ENCODE data around the gene DACH1. TPM values are rescaled to one million over a fixed set of nuclear protein-coding genes. Genes with fewer than 3 reads are reported as not detected.

The DACH1 gene
- total RNA-seq, 1 experiment from 2014 or later = not detected

DNA sequence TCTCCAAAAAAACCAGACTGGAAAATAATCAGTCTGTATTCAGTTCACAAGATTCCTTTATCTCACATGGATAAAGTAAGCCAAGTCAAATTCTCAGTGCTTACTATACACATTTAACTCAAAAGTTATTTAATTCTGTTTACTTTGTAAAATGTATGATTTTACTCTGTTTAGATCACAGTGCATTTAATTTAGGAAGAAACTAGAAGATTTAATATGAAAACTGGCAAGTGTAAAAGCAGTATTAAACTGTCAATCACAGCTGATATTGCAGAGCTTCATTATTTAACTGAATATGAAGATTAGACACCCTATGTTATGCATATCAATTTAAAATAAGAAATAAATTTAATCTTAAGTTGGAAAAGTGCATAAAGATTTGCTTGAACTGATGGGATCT lies 78.0 kb downstream of the DACH1 start:
- no peak overlapping the region for H2AFZ ChIP-seq (ENCODE audit: low read depth, low read length, poor library complexity, severe bottlenecking)
- no peaks in the 10 kb centered on the region for H3K36me3 ChIP-seq (ENCODE audit: control insufficient read depth in 1 of 2, insufficient read depth in 2 of 2, low read length in 2 of 2)
- ChIA-PET RAD21 (ENCODE audit: low non-redundant PET in 1 of 2, low total read pairs in 2 of 2, uncharacterized antibody in 2 of 2, unreplicated experiment in 2 of 2) (no interaction called here), POLR2A (no interaction called here), CTCF (no interaction called here)
- no peak overlapping the region for H3K27ac ChIP-seq (ENCODE audit: low read depth, low read length)
- no peaks in the 10 kb centered on the region for H4K20me1 ChIP-seq (ENCODE audit: insufficient read depth)
- H3K79me2 ChIP-seq (ENCODE audit: insufficient read depth, low read length) = no peaks in the 10 kb centered on the region
- H3K9ac ChIP-seq (ENCODE audit: low read length) = no peak overlapping the region
- no peak overlapping the region for H3K4me2 ChIP-seq (ENCODE audit: low read length)
- intact Hi-C loops (cut with micrococcal nuclease) = no loop called here
- no peaks in the 10 kb centered on the region for H3K4me1 ChIP-seq (ENCODE audit: control insufficient read depth in 1 of 2, insufficient read depth in 2 of 2, low read length in 2 of 2)
- no peak for ATAC-seq
- no peaks in the 10 kb centered on the region for H3K9me3 ChIP-seq (ENCODE audit: control insufficient read depth in 1 of 2, insufficient read depth in 1 of 2, low read depth in 1 of 2, low read length in 2 of 2)
- no peaks in the 10 kb centered on the region for H3K27me3 ChIP-seq (ENCODE audit: insufficient read depth, low read length)
- no peak for DNase-seq (ENCODE audit: low read depth, low spot score)
- no peak overlapping the region for H3K4me3 ChIP-seq (replicated peaks in 1 of 2; ENCODE audit: low read depth in 1 of 2, low read length in 2 of 2)
- TF ChIP-seq, protein P1, sequence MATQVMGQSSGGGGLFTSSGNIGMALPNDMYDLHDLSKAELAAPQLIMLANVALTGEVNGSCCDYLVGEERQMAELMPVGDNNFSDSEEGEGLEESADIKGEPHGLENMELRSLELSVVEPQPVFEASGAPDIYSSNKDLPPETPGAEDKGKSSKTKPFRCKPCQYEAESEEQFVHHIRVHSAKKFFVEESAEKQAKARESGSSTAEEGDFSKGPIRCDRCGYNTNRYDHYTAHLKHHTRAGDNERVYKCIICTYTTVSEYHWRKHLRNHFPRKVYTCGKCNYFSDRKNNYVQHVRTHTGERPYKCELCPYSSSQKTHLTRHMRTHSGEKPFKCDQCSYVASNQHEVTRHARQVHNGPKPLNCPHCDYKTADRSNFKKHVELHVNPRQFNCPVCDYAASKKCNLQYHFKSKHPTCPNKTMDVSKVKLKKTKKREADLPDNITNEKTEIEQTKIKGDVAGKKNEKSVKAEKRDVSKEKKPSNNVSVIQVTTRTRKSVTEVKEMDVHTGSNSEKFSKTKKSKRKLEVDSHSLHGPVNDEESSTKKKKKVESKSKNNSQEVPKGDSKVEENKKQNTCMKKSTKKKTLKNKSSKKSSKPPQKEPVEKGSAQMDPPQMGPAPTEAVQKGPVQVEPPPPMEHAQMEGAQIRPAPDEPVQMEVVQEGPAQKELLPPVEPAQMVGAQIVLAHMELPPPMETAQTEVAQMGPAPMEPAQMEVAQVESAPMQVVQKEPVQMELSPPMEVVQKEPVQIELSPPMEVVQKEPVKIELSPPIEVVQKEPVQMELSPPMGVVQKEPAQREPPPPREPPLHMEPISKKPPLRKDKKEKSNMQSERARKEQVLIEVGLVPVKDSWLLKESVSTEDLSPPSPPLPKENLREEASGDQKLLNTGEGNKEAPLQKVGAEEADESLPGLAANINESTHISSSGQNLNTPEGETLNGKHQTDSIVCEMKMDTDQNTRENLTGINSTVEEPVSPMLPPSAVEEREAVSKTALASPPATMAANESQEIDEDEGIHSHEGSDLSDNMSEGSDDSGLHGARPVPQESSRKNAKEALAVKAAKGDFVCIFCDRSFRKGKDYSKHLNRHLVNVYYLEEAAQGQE (IDR thresholded peaks at IDR 0.05; ENCODE audit: low read depth) = no peak
- TF ChIP-seq SIN3A (IDR thresholded peaks at IDR 0.05; ENCODE audit: low read depth) (no peak), YY1 (IDR thresholded peaks at IDR 0.05; ENCODE audit: extremely low read depth, insufficient replicate concordance, low read depth, low read length) (no peak), RAD21 (IDR thresholded peaks at IDR 0.05; ENCODE audit: low read depth) (no peak), JUND (IDR thresholded peaks at IDR 0.05) (no peak), ZNF274 (IDR thresholded peaks at IDR 0.05; ENCODE audit: low read depth, low read length) (no peak), ZBTB33 (IDR thresholded peaks at IDR 0.05; ENCODE audit: extremely low read depth, insufficient replicate concordance, low read length) (no peak), CBX3 (IDR thresholded peaks at IDR 0.05; ENCODE audit: low read depth) (no peak), EZH2 (IDR thresholded peaks at IDR 0.05) (no peak)
- no peaks in the 10 kb centered on the region for H3K9me2 ChIP-seq (ENCODE audit: insufficient read depth)
- BruUV-seq (replicated peaks) = no TSS peak

Data from HCT116 (cell line).